Subcutaneous abdominal adipose tissue (tissue), 5 donors: ENCODE measurements around the gene PRKCE.

ENCODE experiments used
- H3K27ac ChIP-seq: one replicate; pipeline ENCODE4 v1.7.0; 2013; ENCODE audit warnings: low read depth, mild to moderate bottlenecking, inconsistent platforms, low read length, moderate library complexity
- H3K27me3 ChIP-seq, 5 donors: one replicate each; pipeline ENCODE4 v1.7.0; 2013; ENCODE audit warnings: low read length in 5 of 5, inconsistent platforms in 1 of 5; ENCODE audit not compliant: control insufficient read depth in 5 of 5, insufficient read depth in 4 of 5
- H3K36me3 ChIP-seq, 5 donors: one replicate each; pipeline ENCODE4 v1.7.0; 2013; ENCODE audit warnings: low read length in 5 of 5; ENCODE audit not compliant: control insufficient read depth in 5 of 5, insufficient read depth in 5 of 5
- H3K4me1 ChIP-seq, 5 donors: one replicate each; pipeline ENCODE4 v1.7.0; 2013; ENCODE audit warnings: low read length in 5 of 5, mild to moderate bottlenecking in 3 of 5, moderate library complexity in 1 of 5; ENCODE audit not compliant: control insufficient read depth in 5 of 5, insufficient read depth in 5 of 5
- H3K4me3 ChIP-seq, 5 donors: one replicate each; pipeline ENCODE4 v1.7.0; 2013; ENCODE audit warnings: low read length in 5 of 5, low read depth in 1 of 5
- H3K9ac ChIP-seq, 5 donors: one replicate each; pipeline ENCODE4 v1.7.0; 2013; ENCODE audit warnings: low read length in 5 of 5, mild to moderate bottlenecking in 4 of 5, moderate library complexity in 3 of 5
- H3K9me3 ChIP-seq, 5 donors: one replicate each; pipeline ENCODE4 v1.7.0; 2013; ENCODE audit warnings: low read length in 5 of 5; ENCODE audit not compliant: control insufficient read depth in 5 of 5
- donor health status: healthy.
- donor health status: healthy.
- donor health status: healthy.
- donor health status: healthy.
- donor health status: healthy.

Gene PRKCE

DNA sequence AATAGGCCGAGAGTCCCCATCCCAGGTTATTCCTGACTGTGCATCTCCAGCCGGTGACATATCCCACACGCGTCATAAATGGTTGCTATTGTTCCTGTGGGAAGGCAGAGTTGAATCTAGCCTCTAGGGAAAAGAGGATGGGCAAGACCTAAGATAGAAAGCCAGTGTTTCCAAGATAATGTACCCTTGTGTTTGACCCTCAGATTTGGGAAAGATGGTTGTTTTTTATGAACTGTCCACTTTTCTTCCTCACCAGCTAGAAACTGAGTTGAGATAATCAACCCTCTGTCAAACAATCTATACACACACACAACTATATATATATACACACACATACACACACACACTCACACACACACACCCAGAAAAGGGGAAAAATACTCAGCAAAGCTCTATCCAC is 131.0 kb downstream of the PRKCE start:
- H3K27me3 ChIP-seq = no peaks in the 10 kb centered on the region
- H3K27ac ChIP-seq = no peak overlapping the region
- H3K4me3 ChIP-seq = no peak overlapping the region
- no peak overlapping the region for H3K9ac ChIP-seq
- H3K9me3 ChIP-seq = no peaks in the 10 kb centered on the region
- H3K36me3 ChIP-seq = no peaks in the 10 kb centered on the region
- peaks cover 0 to 14% (median 10%) of the 10 kb centered on the region in 5 donors for H3K4me1 ChIP-seq

DNA sequence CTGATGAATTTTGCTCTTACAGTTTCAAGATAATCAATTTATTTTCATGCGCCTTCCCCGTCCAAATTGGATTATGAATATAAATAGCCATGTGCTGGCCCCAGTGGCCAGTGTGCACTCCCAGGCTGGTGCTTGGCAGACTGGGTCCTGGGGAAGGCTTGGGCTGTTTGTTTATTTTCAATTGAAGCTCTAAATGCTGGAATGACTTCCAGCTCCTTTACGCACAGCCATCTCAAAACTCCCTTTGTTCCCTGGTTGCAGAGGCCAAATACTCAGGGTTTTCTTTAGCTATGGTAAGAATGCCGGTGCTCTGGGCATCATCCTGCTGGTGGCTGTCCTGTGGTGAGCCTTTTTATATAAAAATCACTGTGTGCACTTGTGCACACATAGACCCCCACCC is 131.5 kb downstream of the PRKCE start:
- H3K36me3 ChIP-seq = no peaks in the 10 kb centered on the region
- H3K27ac ChIP-seq = no peak overlapping the region
- H3K9me3 ChIP-seq = no peaks in the 10 kb centered on the region
- no peak overlapping the region for H3K9ac ChIP-seq
- no peaks in the 10 kb centered on the region for H3K27me3 ChIP-seq
- no peak overlapping the region for H3K4me3 ChIP-seq
- peaks cover 0 to 14% (median 7%) of the 10 kb centered on the region in 5 donors for H3K4me1 ChIP-seq

DNA sequence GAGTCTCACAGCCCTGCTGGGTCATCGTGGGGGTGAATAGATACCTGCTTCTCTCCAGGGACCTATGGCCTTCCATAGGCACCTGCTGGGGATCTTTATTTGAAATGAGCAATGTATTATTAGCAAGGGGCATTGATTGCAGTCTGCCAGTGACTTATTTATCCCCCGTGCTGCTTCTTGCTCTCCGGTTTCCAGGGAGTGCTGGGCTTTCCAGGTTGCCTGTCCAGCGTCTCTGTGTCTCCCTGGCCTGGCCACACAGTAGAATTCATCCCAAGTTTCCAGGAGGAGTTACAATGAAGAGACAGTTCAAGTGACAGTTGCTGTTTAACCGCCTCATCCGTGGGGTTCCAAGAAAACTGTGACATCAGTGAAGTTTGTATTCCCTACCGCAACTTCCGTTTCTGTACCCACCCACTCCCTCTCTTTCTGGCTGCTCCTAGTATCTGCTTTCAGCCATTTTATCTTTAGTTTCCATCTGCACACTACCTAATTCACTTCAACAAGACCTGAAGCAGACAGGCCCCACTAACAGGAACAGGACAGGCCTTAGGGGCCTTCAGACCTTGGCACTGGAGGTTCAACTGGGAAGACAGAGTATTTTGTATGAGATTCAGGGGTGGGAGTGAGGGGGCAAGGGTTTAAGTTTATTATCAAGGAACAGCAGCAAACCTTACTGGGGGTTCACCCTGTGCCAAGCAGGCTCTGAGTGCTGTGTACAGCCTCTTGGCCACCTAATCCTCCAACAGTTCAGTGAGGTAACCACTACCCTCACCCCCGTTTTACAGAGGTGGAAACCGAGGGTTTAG is 134.8 kb downstream of the PRKCE start:
- H3K4me1 ChIP-seq = peaks cover 0 to 26% (median 3%) of the 10 kb centered on the region in 5 donors
- no peak overlapping the region for H3K9ac ChIP-seq
- H3K27ac ChIP-seq = no peak overlapping the region
- no peak overlapping the region for H3K4me3 ChIP-seq
- no peaks in the 10 kb centered on the region for H3K27me3 ChIP-seq
- H3K36me3 ChIP-seq = no peaks in the 10 kb centered on the region
- no peaks in the 10 kb centered on the region for H3K9me3 ChIP-seq

DNA sequence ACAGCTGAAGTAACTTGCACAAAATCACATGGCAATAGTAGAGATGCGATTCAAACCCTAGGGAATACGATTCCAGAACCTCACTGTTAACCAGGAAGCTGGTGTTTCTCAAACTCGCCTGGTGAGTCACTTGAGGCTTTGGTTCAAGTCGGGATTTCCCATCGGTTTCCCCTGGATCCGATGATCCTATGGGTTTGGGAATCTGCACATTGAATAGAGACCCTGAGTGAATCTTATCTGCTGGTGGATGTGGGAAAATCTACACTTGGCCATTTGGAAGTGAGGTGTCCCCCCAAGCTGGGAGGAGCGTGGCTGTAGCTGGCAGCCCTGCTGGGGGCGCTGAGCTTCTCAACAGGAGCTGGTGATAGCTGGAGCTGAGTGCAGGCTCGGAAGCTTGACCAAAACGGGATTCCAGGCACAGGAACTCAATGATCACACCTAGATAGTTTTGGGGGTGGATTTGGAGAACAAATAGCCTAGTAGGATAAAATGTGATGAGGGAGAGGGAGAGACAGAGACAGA is 135.4 kb downstream of the PRKCE start:
- no peaks in the 10 kb centered on the region for H3K27me3 ChIP-seq
- peaks cover 0 to 31% (median 3%) of the 10 kb centered on the region in 5 donors for H3K4me1 ChIP-seq
- H3K36me3 ChIP-seq = no peaks in the 10 kb centered on the region
- H3K27ac ChIP-seq = no peak overlapping the region
- no peaks in the 10 kb centered on the region for H3K9me3 ChIP-seq
- H3K4me3 ChIP-seq = no peak overlapping the region
- H3K9ac ChIP-seq = no peak overlapping the region

DNA sequence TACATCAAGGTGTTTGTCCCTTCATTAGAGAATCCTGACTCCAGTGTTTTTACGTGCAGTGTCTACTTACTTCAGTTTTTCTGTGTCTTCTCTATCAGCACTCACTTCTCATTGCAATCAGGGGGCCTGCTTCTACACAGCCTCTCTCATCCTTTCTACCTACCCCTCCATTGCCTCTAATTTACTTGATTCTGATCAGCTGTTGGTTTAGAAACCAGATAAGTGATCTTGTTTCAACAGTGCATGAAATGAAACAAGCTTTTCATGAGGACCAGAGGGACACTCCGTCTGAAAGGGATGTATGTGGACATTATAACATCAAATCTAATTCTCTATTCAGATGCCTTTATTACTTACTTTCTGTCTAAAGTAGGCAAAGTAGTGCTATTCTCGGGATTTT is 136.9 kb downstream of the PRKCE start:
- H3K27ac ChIP-seq = no peak overlapping the region
- H3K9ac ChIP-seq = no peak overlapping the region
- H3K4me1 ChIP-seq = peaks cover 0 to 29% (median 3%) of the 10 kb centered on the region in 5 donors
- no peak overlapping the region for H3K4me3 ChIP-seq
- H3K27me3 ChIP-seq = no peaks in the 10 kb centered on the region
- no peaks in the 10 kb centered on the region for H3K36me3 ChIP-seq
- H3K9me3 ChIP-seq = no peaks in the 10 kb centered on the region

DNA sequence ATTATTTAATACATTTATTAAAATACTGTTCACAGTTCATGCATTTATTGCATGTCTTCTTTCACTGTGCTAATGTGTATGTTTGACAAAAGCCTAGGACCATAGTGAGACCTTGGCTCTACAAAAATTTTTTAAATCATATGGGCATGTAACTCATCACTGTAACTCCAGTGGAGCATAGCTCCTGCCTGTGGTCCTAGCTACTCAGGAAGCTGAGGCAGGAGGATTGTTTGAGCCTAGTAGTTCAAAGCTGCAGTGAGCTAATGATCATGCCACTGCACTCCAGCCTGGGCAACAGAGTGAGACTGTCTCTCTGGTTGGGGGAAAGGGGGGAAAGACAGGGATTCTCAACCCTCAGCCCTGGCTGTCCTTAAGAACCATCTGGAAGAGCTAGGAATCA is 137.8 kb downstream of the PRKCE start:
- no peaks in the 10 kb centered on the region for H3K27me3 ChIP-seq
- no peak overlapping the region for H3K27ac ChIP-seq
- no peak overlapping the region for H3K4me3 ChIP-seq

DNA sequence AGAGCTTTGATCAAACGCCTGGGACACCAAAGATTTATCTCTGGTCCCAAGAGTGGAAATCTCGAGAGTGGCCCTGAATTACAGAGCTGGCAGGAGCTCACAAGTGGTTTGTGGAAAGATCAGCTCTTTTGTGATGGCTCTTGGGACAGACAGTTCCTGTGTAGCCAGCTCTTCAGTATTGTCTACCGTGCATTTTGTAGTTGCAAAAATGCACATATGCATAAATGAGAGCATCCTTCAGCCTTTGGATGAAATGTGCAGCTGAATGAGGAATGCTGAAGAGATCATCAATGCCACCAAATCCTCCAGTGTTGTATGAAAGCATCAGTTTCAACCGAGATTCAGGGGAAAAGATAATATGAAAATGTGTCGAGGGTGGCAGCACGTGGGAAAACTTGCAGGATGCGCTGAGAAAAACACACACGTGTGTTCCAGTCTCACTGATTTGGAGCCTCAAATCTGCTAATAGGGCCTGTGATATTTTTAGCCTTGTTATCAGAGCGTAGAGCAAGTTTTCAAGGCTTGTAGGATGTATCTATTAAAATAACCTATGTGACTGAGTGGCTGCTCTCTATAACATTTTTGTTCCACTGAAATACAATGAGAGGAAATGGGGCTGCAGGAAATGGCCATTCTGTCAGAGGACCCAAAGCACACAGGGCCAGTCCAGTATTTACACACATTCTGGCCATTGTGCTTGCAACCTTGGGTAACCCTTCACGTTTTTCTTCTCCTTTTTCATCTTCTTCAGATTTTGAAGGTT is 138.7 kb downstream of the PRKCE start:
- no peaks in the 10 kb centered on the region for H3K36me3 ChIP-seq
- peaks cover 0 to 45% (median 9%) of the 10 kb centered on the region in 5 donors for H3K4me1 ChIP-seq
- H3K27ac ChIP-seq = peak overlapping the region; percentile 3

More for the DNA sequence above, 137.8 kb downstream of the PRKCE start:
- H3K9me3 ChIP-seq = no peaks in the 10 kb centered on the region
- no peak overlapping the region for H3K9ac ChIP-seq
- H3K4me1 ChIP-seq = peaks cover 0 to 37% (median 5%) of the 10 kb centered on the region in 5 donors
- H3K36me3 ChIP-seq = no peaks in the 10 kb centered on the region

DNA sequence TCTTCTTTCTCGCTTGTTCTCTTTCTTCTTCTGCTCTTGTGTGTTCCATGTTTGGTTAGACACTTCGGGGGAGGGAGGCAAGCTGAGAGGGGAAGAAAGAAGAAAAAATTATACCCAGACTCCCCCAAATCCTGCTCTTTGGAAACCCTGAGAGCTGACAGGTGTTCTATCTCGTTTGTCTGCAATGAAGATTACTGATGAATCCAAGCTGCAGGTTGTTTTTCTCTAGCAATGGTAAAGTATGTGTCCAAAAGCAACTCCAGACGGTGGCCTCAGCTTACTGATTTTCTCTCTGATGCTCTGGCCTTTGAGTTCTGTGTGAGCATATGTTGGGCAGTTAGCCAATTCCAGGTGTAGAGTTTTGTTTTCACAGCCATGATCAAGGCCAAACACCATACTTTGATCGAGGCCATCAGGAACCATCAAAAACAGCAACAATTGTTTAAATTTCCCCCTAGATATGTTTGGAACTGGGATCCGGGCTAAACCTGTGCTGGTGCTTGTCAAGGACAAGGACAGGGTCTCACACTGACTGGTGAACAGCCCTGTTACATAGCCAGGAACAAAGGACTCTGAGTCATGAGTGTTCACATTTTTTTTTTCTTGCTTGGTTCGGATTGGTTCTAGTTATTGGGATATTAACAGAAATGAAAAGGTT is 142.0 kb downstream of the PRKCE start:
- no peaks in the 10 kb centered on the region for H3K27me3 ChIP-seq
- H3K9me3 ChIP-seq = no peaks in the 10 kb centered on the region
- H3K36me3 ChIP-seq = no peaks in the 10 kb centered on the region
- H3K4me1 ChIP-seq = peaks cover 0 to 45% (median 9%) of the 10 kb centered on the region in 5 donors
- H3K9ac ChIP-seq = no peak overlapping the region
- no peak overlapping the region for H3K4me3 ChIP-seq
- no peak overlapping the region for H3K27ac ChIP-seq

More for the DNA sequence above, 138.7 kb downstream of the PRKCE start:
- H3K9ac ChIP-seq = no peak overlapping the region
- no peak overlapping the region for H3K4me3 ChIP-seq
- H3K9me3 ChIP-seq = no peaks in the 10 kb centered on the region
- H3K27me3 ChIP-seq = no peaks in the 10 kb centered on the region

DNA sequence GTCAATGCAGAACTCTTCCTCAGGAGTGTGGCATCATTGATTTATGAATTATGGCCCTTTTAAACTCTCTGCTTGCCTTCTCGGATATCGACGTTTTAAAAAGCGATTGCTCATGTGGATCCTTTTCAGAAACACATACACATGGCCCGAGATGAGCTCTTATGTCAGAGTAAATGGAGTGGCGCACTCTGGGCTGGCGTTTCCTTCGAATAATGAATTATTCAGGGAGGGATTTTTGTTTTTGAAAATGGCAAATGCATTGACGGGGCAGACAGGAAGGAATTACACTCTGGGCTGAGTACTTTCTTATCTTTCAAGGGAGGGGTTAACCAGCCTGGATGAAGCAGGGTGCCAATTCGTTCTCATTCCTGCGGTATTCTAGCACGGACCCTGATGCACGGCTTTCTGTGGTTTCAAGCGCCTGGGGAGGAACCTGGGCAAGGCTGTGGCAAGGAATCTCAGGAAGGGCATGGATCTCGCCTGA is 142.7 kb downstream of the PRKCE start:
- peaks cover 0 to 43% (median 9%) of the 10 kb centered on the region in 5 donors for H3K4me1 ChIP-seq
- no peak overlapping the region for H3K27ac ChIP-seq

More for the DNA sequence above, 142.7 kb downstream of the PRKCE start:
- Histone ChIP-seq H3K4me3 (peak overlapping the region in 3 of 5 donors; percentile 14 to 39 (median 33)), H3K36me3 (no peaks in the 10 kb centered on the region), H3K9me3 (no peaks in the 10 kb centered on the region), H3K27me3 (no peaks in the 10 kb centered on the region), H3K9ac (peak overlapping the region in 1 of 5 donors; percentile 59)
